Mucosa of descending colon (tissue), 3 donors: ENCODE measurements around the gene IKBIP. TPM values are rescaled to one million over a fixed set of nuclear protein-coding genes. Genes with fewer than 3 reads are reported as not detected.

Source experiments
- ATAC-seq: fragments of 200-7000 bp; cut with Tn5 transposase; one replicate; pipeline ENCODE4 v1.9.1; 2020; ENCODE audit warnings: mild to moderate bottlenecking, moderate library complexity
- DNase-seq, 3 donors: peaks; one replicate each; pipeline ENCODE4 v3.0.0-alpha.2; 2020
- H3K36me3 ChIP-seq: fragments of 200-600 bp; one replicate; pipeline ENCODE4 v1.8.0; 2021; ENCODE audit warnings: low read depth, mild to moderate bottlenecking
- H3K4me1 ChIP-seq: fragments of 200-600 bp; one replicate; pipeline ENCODE4 v1.8.0; 2021; ENCODE audit warnings: low read depth, mild to moderate bottlenecking
- H3K4me3 ChIP-seq: fragments of 200-600 bp; one replicate; pipeline ENCODE4 v1.8.0; 2021; ENCODE audit warnings: mild to moderate bottlenecking
- H3K9me3 ChIP-seq: fragments of 200-600 bp; one replicate; pipeline ENCODE4 v1.8.0; 2021; ENCODE audit warnings: mild to moderate bottlenecking
- intact Hi-C, 2 donors: fragments of 100-400 bp; cut with DNase I in 1 of 2; cut with micrococcal nuclease in 1 of 2; formaldehyde crosslinking; loops; one replicate each; pipeline versions ENCODE4 v1.11.0 to v1.11.1; 2022; cut with DNase I, micrococcal nuclease
- long read RNA-seq, 2 donors: library from polyadenylated mRNA; unstranded; transcript quantifications; one replicate each; pipeline ENCODE4 v2.0.0, GENCODE V29; 2019 to 2021
- total RNA-seq, 3 donors: library from RNA; stranded (reverse); fragmentation: NEBNext Ultra II Directional in 2 of 3; extraction: Animal tissue kit (Norgen Biotek cat#: 25700) in 2 of 3; gene quantifications; one replicate each; pipeline versions ENCODE4 v1.2.1 to v1.2.4, GENCODE V29; 2021 to 2023
- TF ChIP-seq, protein P1 (sequence below): fragments of 200-600 bp; IDR thresholded peaks from one replicate; pipeline ENCODE4 v1.8.0; 2022; ENCODE audit warnings: antibody characterized with exemption, mild to moderate bottlenecking
- donor health status: DM: no; HTN: no; CAD: no; lungs with moderate emphysema.
- donor health status: DM: no; HTN: no; CAD: no.
- donor health status: DM: no; HTN: yes; CAD: no.

IKBIP gene, protein sequence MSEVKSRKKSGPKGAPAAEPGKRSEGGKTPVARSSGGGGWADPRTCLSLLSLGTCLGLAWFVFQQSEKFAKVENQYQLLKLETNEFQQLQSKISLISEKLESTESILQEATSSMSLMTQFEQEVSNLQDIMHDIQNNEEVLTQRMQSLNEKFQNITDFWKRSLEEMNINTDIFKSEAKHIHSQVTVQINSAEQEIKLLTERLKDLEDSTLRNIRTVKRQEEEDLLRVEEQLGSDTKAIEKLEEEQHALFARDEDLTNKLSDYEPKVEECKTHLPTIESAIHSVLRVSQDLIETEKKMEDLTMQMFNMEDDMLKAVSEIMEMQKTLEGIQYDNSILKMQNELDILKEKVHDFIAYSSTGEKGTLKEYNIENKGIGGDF
- total RNA-seq, result 1 to 10 TPM; 1.4 to 7.8 (median 7.5) TPM
- long read RNA-seq, donor 1, transcript IKBIP-201 (3 exons, 3,189 nt), result major isoform, 5 of 10 reads
- long read RNA-seq, donor 1, partial matches to known transcripts, result 0 of 10 reads
- long read RNA-seq, donor 1, other reads (novel, unspliced or antisense), result 2 of 10 reads
- long read RNA-seq, donor 2, partial matches to known transcripts, result 0 of 3 reads
- long read RNA-seq, donor 2, other reads (novel, unspliced or antisense), result 1 of 3 reads

DNA sequence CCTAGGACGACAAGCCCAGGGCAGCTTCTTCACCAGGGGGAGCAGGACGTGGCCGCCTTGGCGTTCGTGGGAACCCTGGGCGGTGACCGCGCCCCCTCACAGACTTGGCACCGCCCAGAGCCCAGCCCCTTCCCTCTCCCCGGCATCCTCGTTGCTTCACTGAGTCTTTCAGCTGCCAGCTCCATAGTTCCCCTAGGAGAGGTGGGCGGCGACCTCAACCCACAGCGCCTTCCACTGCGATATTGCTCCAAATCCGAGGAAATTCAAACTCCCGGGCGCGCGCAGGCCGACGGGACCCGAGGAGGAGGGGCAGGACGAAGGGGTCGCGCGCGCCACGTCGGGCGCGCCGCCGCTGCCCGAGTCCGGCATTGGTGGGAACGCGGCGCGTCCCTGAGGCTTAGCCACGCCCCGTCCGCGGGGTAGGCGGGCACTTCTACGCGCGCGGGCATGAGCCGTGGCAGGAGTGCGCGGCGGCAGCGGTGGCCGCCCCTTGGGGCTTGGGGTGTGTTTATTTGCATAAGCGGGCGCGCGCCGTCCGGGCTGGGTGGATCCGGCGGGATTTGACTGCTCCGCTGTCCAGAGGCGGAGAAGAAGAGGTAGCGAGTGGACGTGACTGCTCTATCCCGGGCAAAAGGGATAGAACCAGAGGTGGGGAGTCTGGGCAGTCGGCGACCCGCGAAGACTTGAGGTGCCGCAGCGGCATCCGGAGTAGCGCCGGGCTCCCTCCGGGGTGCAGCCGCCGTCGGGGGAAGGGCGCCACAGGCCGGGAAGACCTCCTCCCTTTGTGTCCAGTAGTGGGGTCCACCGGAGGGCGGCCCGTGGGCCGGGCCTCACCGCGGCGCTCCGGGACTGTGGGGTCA lies at the start of gene IKBIP, which contains the start of gene APAF1:
Gene IKBIP, minus strand, starts transcription at position 77 of the 860 bp plus-strand sequence. CDS start 87 bp downstream, outside the sequence.
Gene APAF1, plus strand, starts transcription at position 579 of the 860 bp plus-strand sequence. CDS start 3,070 bp downstream, outside the sequence.
- DNase-seq (peak; percentile 99), ATAC-seq (peak; percentile 97)
- no peaks in the 10 kb centered on the region for H3K9me3 ChIP-seq
- H3K4me3 ChIP-seq, result peak within 1 kb of the TSS; percentile 97
- H3K36me3 ChIP-seq, result no peaks in the 10 kb centered on the region
- peaks cover 4% of the 10 kb centered on the region for H3K4me1 ChIP-seq
- TF ChIP-seq, protein P1, sequence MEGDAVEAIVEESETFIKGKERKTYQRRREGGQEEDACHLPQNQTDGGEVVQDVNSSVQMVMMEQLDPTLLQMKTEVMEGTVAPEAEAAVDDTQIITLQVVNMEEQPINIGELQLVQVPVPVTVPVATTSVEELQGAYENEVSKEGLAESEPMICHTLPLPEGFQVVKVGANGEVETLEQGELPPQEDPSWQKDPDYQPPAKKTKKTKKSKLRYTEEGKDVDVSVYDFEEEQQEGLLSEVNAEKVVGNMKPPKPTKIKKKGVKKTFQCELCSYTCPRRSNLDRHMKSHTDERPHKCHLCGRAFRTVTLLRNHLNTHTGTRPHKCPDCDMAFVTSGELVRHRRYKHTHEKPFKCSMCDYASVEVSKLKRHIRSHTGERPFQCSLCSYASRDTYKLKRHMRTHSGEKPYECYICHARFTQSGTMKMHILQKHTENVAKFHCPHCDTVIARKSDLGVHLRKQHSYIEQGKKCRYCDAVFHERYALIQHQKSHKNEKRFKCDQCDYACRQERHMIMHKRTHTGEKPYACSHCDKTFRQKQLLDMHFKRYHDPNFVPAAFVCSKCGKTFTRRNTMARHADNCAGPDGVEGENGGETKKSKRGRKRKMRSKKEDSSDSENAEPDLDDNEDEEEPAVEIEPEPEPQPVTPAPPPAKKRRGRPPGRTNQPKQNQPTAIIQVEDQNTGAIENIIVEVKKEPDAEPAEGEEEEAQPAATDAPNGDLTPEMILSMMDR, result no peak
- intact Hi-C loops, result loop anchor here (10.0 kb wide), 2 partner anchors 50 to 80 kb away; partner anchors contain the start of gene SLC25A3 (in 1 of the 2)

DNA sequence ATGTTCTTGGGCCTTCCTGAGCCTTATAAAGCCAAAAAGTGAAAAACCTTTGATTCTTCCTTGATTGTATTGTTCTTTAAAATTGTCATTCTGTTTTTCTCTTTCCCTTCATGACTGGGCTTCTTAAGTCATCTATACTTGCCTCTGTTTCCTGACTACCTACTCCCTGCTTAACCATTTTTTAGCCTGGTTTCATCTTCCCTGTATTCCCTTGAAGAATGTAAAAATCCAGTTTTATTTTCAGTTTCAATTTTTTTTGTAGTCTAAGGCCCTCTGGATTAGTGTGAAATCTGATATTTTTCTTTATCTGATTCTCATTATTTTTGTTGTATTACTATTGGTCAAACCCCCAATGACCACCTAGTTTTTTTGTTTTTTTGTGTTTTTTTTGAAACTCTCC lies 46.8 kb upstream of the IKBIP start:
- DNase-seq (no peak), ATAC-seq (no peak)
- Histone ChIP-seq H3K36me3 (peaks cover 6% of the 10 kb centered on the region), H3K9me3 (no peaks in the 10 kb centered on the region), H3K4me1 (no peaks in the 10 kb centered on the region), H3K4me3 (no peak overlapping the region)
- TF ChIP-seq, protein P1, result no peak
- intact Hi-C loops, result no loop called here

DNA sequence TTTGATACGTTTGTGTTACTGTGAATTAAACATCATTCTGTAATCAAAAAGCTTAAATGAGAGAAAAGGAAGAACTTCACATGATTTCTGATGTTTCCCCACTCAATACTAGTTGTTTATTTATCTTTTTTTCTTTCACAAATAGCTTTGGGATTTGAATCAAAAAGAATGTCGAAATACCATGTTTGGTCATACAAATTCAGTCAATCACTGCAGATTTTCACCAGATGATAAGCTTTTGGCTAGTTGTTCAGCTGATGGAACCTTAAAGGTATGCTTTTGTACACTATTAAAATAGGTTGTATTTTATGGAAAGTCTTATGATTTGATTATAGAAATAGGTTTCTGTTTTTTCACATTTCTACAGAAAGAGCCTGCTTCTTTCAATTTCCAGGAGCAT lies 42.0 kb upstream of the IKBIP start:
- TF ChIP-seq, protein P1, result no peak
- Histone ChIP-seq H3K9me3 (no peaks in the 10 kb centered on the region), H3K4me1 (no peaks in the 10 kb centered on the region), H3K4me3 (no peak overlapping the region), H3K36me3 (peaks cover 6% of the 10 kb centered on the region)
- DNase-seq, result no peak
- intact Hi-C loops, result no loop called here
- no peak for ATAC-seq

DNA sequence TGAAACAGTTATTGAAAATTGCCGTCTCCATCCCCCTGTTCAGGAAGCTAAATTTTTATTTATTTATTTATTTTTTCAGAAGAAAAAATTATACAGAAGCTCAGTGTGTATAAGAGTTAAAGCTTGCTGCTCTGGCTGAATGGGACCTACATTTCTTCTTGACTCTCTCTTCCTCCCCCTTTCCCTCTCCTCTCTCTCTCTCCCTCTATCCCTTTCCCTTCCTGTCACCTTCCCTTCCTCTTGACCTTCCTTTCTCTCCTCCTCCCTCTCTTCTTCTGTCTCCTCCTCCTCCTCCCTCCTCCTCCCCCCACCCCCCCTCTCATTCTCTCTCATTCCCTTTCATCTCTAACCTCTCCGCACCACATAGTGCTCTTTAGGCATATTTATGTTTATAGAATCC lies 39.6 kb upstream of the IKBIP start:
- Histone ChIP-seq H3K4me1 (no peaks in the 10 kb centered on the region), H3K9me3 (no peaks in the 10 kb centered on the region), H3K36me3 (peaks cover 6% of the 10 kb centered on the region), H3K4me3 (no peak overlapping the region)
- TF ChIP-seq, protein P1, result no peak
- no peak for ATAC-seq
- DNase-seq, result no peak
- intact Hi-C loops, result no loop called here

DNA sequence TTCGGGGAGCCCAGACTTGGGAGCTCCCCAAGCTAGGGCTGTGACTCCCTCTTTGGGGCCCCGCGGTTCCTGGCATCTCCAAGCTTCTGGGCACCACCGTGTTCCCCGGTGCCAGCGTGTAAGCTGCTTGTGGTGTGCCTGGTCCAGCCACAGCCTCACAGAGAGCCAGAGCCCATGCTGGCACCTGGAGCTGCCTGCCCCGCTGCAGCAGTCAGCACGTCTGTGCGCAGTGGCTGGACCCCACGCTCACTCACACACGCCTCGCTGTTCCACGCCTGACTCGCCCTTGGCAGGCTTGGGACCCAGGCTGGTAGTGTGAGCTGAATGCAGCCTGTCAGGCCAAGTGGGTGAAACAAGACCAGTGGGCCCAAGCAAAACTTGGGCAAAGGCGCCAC lies 35.0 kb upstream of the IKBIP start:
- DNase-seq, result peak in 1 of 3 donors; percentile 49
- Histone ChIP-seq H3K4me1 (peaks cover 6% of the 10 kb centered on the region), H3K36me3 (no peaks in the 10 kb centered on the region), H3K4me3 (no peak overlapping the region), H3K9me3 (no peaks in the 10 kb centered on the region)
- intact Hi-C loops, result no loop called here
- TF ChIP-seq, protein P1, result no peak
- no peak for ATAC-seq
